Measurements from ENCODE around the gene CTNNA1.

- TF ChIP-seq ZNF274 (IDR thresholded peaks at IDR 0.05; ENCODE audit: low read depth, low read length) (no peak), SUZ12 (IDR thresholded peaks at IDR 0.05; ENCODE audit: extremely low read depth, insufficient read depth, insufficient read length) (no peak)
Observed at GRCh38 chr5:138920181-138920580, 167.0 kb downstream of the CTNNA1 start.
